Liver (tissue), 9 donors: ENCODE measurements around the gene NR4A1. TPM values are rescaled to one million over a fixed set of nuclear protein-coding genes. Genes with fewer than 3 reads are reported as not detected.

Experiments
- DNase-seq: peaks from one replicate; pipeline ENCODE4 v3.0.0-alpha.2; 2017; ENCODE audit warnings: low spot score
- H3K27ac ChIP-seq, 2 donors: one replicate each; pipeline ENCODE4 v1.7.0; 2013; ENCODE audit warnings: inconsistent platforms in 2 of 2, low read length in 2 of 2, control low read depth in 1 of 2, low read depth in 1 of 2, mild to moderate bottlenecking in 1 of 2
- H3K27me3 ChIP-seq, 4 donors: one replicate each; pipeline versions ENCODE4 v1.6.1 to v1.7.0; 2013; ENCODE audit warnings: low read length in 3 of 4, inconsistent platforms in 1 of 4, mild to moderate bottlenecking in 1 of 4, moderate library complexity in 1 of 4; ENCODE audit not compliant: control insufficient read depth in 4 of 4, insufficient read depth in 4 of 4
- H3K36me3 ChIP-seq, 4 donors: one replicate each; pipeline versions ENCODE4 v1.6.1 to v1.7.0; 2013; ENCODE audit warnings: low read length in 3 of 4, mild to moderate bottlenecking in 3 of 4, low read depth in 1 of 4, moderate library complexity in 1 of 4; ENCODE audit not compliant: control insufficient read depth in 4 of 4, insufficient read depth in 3 of 4
- H3K4me1 ChIP-seq, 4 donors: one replicate each; pipeline versions ENCODE4 v1.6.1 to v1.7.0; 2013; ENCODE audit warnings: low read length in 3 of 4, mild to moderate bottlenecking in 3 of 4, moderate library complexity in 1 of 4; ENCODE audit not compliant: control insufficient read depth in 4 of 4, insufficient read depth in 4 of 4
- H3K4me3 ChIP-seq, 3 donors: one replicate each; pipeline versions ENCODE4 v1.6.1 to v1.7.0; 2013; ENCODE audit warnings: low read length in 3 of 3, control low read depth in 1 of 3, low read depth in 1 of 3, mild to moderate bottlenecking in 1 of 3
- H3K9ac ChIP-seq, 2 donors: one replicate each; pipeline ENCODE4 v1.7.0; 2013; ENCODE audit warnings: low read length in 2 of 2, mild to moderate bottlenecking in 2 of 2, moderate library complexity in 2 of 2, control low read depth in 1 of 2, low read depth in 1 of 2
- H3K9me3 ChIP-seq, 4 donors: one replicate each; pipeline versions ENCODE4 v1.6.1 to v1.7.0; 2013; ENCODE audit warnings: low read length in 3 of 4; ENCODE audit not compliant: control insufficient read depth in 4 of 4
- ATF3 ChIP-seq: IDR thresholded peaks from 2 replicates; pipeline ENCODE4 v1.6.1; 2016; ENCODE audit warnings: antibody characterized with exemption
- CTCF ChIP-seq: fragments of 150-350 bp; IDR thresholded peaks from 2 replicates; pipeline ENCODE4 v1.5.1; 2017; ENCODE audit warnings: improper control_type of control experiment, low read depth, low read length; ENCODE audit not compliant: missing input control
- EGR1 ChIP-seq, 2 donors: IDR thresholded peaks; 2 replicates each; pipeline ENCODE4 v1.6.1; 2016 to 2018; ENCODE audit warnings: antibody characterized with exemption in 2 of 2, low read depth in 2 of 2
- FOXA1 ChIP-seq: IDR thresholded peaks from 2 replicates; pipeline ENCODE4 v1.6.1; 2016; ENCODE audit warnings: antibody characterized with exemption
- FOXA2 ChIP-seq: IDR thresholded peaks from 2 replicates; pipeline ENCODE4 v1.6.1; 2016; ENCODE audit warnings: antibody characterized with exemption
- GABPA ChIP-seq, 2 donors: IDR thresholded peaks in 1 of 2; conservative IDR thresholded peaks in 1 of 2; 2 replicates each; pipeline ENCODE4 v1.6.1; 2016; ENCODE audit warnings: antibody characterized with exemption in 2 of 2, mild to moderate bottlenecking in 1 of 2, moderate library complexity in 1 of 2
- HNF4A ChIP-seq, 2 donors: conservative IDR thresholded peaks; 2 replicates each; pipeline ENCODE4 v1.6.1; 2016; ENCODE audit warnings: antibody characterized with exemption in 2 of 2, mild to moderate bottlenecking in 2 of 2
- HNF4G ChIP-seq: IDR thresholded peaks from 2 replicates; pipeline ENCODE4 v1.6.1; 2016; ENCODE audit warnings: antibody characterized with exemption
- JUND ChIP-seq, 2 donors: IDR thresholded peaks; 2 replicates each; pipeline ENCODE4 v1.6.1; 2016; ENCODE audit warnings: antibody characterized with exemption in 2 of 2
- MAX ChIP-seq: IDR thresholded peaks from 2 replicates; pipeline ENCODE4 v1.6.1; 2016; ENCODE audit warnings: antibody characterized with exemption
- NR2F2 ChIP-seq: IDR thresholded peaks from 2 replicates; pipeline ENCODE4 v1.6.1; 2016; ENCODE audit warnings: antibody characterized with exemption
- RAD21 ChIP-seq, 2 donors: IDR thresholded peaks; 2 replicates each; pipeline ENCODE4 v1.6.1; 2016; ENCODE audit warnings: antibody characterized with exemption in 2 of 2, mild to moderate bottlenecking in 2 of 2
- REST ChIP-seq: IDR thresholded peaks from 2 replicates; pipeline ENCODE4 v1.6.1; 2016; ENCODE audit warnings: antibody characterized with exemption, mild to moderate bottlenecking
- SP1 ChIP-seq: IDR thresholded peaks from 2 replicates; pipeline ENCODE4 v1.6.1; 2018; ENCODE audit warnings: antibody characterized with exemption, mild to moderate bottlenecking
- TAF1 ChIP-seq: conservative IDR thresholded peaks from 2 replicates; pipeline ENCODE4 v1.6.1; 2016; ENCODE audit warnings: antibody characterized with exemption, mild to moderate bottlenecking
- YY1 ChIP-seq: IDR thresholded peaks from 2 replicates; pipeline ENCODE4 v1.6.1; 2016; ENCODE audit warnings: antibody characterized with exemption, mild to moderate bottlenecking
- WGBS: extraction: QIAGEN DNeasy Blood & Tissue Kit; methylation state at CpG from one replicate; pipeline ENCODE4 v1.1.7; 2013; 5-methylcytosine and 5-hydroxymethylcytosine counted together
- polyA plus RNA-seq, 2 donors: library from polyadenylated mRNA; stranded (reverse) in 1 of 2; unstranded in 1 of 2; fragments of 200-250 nt in 1 of 2; fragments of >200 nt in 1 of 2; fragmentation: Nextera tagmentation in 1 of 2; extraction: Ambion mirVana in 1 of 2; gene quantifications; one replicate each; pipeline versions ENCODE4 v1.2.1 to v1.2.3, GENCODE V29; 2013 to 2015
- total RNA-seq, 2 donors: library from RNA; depleted of rRNA; stranded (reverse); fragments of >200 nt; gene quantifications; one replicate each; pipeline ENCODE4 v1.2.3, GENCODE V29; 2014
- donor health status: healthy.
- donor health status: healthy.
- donor health status: healthy.
- donor health status: healthy.
- donor health status: healthy.

NR4A1 gene
- total and polyA plus RNA-seq, 4 donors = 0.79 to 5.8 (median 3.4) TPM

GRCh38 chr12:52060498-52061177, 9.4 kb downstream of the NR4A1 start:
- Histone ChIP-seq H3K36me3 (peaks cover 0 to 11% (median 3%) of the 10 kb centered on the region in 4 donors), H3K9me3 (no peaks in the 10 kb centered on the region), H3K27me3 (no peaks in the 10 kb centered on the region), H3K4me1 (no peaks in the 10 kb centered on the region), H3K4me3 (no peak overlapping the region), H3K27ac (no peak overlapping the region), H3K9ac (no peak overlapping the region)
- TF ChIP-seq SP1 = no peak
- TF ChIP-seq ATF3 = no peak
- TF ChIP-seq HNF4G = no peak
- no peak for DNase-seq
- WGBS = 83% methylated on average over 14 of the region's 14 CpGs

- H3K27ac ChIP-seq = no peak overlapping the region
Measured at GRCh38 chr12:52061470-52062166, 10.4 kb downstream of the NR4A1 start.

GRCh38 chr12:52062167-52063081, 11.2 kb downstream of the NR4A1 start:
- H3K9me3 ChIP-seq = no peaks in the 10 kb centered on the region
- H3K4me1 ChIP-seq = no peaks in the 10 kb centered on the region
- no peak overlapping the region for H3K9ac ChIP-seq
- TF ChIP-seq REST (no peak), TAF1 (no peak), RAD21 (IDR thresholded peaks at IDR 0.05) (no peak), YY1 (no peak), EGR1 (IDR thresholded peaks at IDR 0.05; ENCODE audit: low read depth in 2 of 2) (no peak), FOXA1 (no peak), SP1 (no peak), GABPA (IDR thresholded peaks at IDR 0.05 in 1 of 2, conservative IDR thresholded peaks at IDR 0.05 in 1 of 2) (no peak), CTCF (no peak), HNF4G (no peak), FOXA2 (no peak), ATF3 (no peak), NR2F2 (no peak), JUND (IDR thresholded peaks at IDR 0.05) (no peak), HNF4A (conservative IDR thresholded peaks at IDR 0.05) (no peak), MAX (no peak)

More at GRCh38 chr12:52061470-52062166, 10.4 kb downstream of the NR4A1 start:
- no peak for TF ChIP-seq EGR1 (IDR thresholded peaks at IDR 0.05; ENCODE audit: low read depth in 2 of 2)
- H3K27me3 ChIP-seq = no peaks in the 10 kb centered on the region
- H3K4me3 ChIP-seq = no peak overlapping the region
- H3K9ac ChIP-seq = no peak overlapping the region
- WGBS = 76% methylated on average over 12 of the region's 12 CpGs
- DNase-seq = no peak
- H3K36me3 ChIP-seq = peaks cover 0 to 11% (median 3%) of the 10 kb centered on the region in 4 donors
- H3K9me3 ChIP-seq = no peaks in the 10 kb centered on the region
- H3K4me1 ChIP-seq = no peaks in the 10 kb centered on the region

More at GRCh38 chr12:52062167-52063081, 11.2 kb downstream of the NR4A1 start:
- no peak for DNase-seq
- no peak overlapping the region for H3K4me3 ChIP-seq
- no peak overlapping the region for H3K27ac ChIP-seq
- H3K36me3 ChIP-seq = peaks cover 0 to 3% (median under 1%) of the 10 kb centered on the region in 4 donors
- H3K27me3 ChIP-seq = no peaks in the 10 kb centered on the region
- 83% methylated on average over 6 of the region's 6 CpGs for WGBS
